Neural cell (in vitro differentiated cells): Measurements from ENCODE around the gene CENPP. TPM values are rescaled to one million over a fixed set of nuclear protein-coding genes. Genes with fewer than 3 reads are reported as not detected.

Source experiments
- H2AFZ ChIP-seq: fragments of 200-600, 300-800 bp; sonication (generic), shearing (Covaris generic); 2 replicates; pipeline ENCODE4 v1.6.0; 2014; ENCODE audit warnings: low read depth, mild to moderate bottlenecking, antibody characterized with exemption, low read length, moderate library complexity
- H3F3A ChIP-seq: fragments of 200-600 bp; shearing (Covaris generic); 2 replicates; pipeline ENCODE4 v1.6.1; 2016; ENCODE audit warnings: mild to moderate bottlenecking, moderate library complexity, mixed read lengths, antibody characterized with exemption, low read length; ENCODE audit not compliant: insufficient read depth, poor library complexity, severe bottlenecking
- H3K27ac ChIP-seq: fragments of 200-600, 300-800 bp; sonication (generic), shearing (Covaris generic); 2 replicates; pipeline ENCODE4 v1.5.1; 2014; ENCODE audit warnings: mild to moderate bottlenecking, low read length, moderate library complexity
- H3K27me3 ChIP-seq: fragments of 300-800, 200-600 bp; sonication (generic), shearing (Covaris generic); 2 replicates; pipeline ENCODE4 v1.6.0; 2014; ENCODE audit warnings: mild to moderate bottlenecking, low read depth, low read length, moderate library complexity; ENCODE audit not compliant: insufficient read depth
- H3K36me3 ChIP-seq: fragments of 300-800, 200-600 bp; sonication (generic), shearing (Covaris generic); 2 replicates; pipeline ENCODE4 v1.5.1; 2014; ENCODE audit warnings: mild to moderate bottlenecking, antibody characterized with exemption, low read length, moderate library complexity; ENCODE audit not compliant: insufficient read depth
- H3K4me2 ChIP-seq: fragments of 300-800, 200-600 bp; sonication (generic), shearing (Covaris generic); 2 replicates; pipeline ENCODE4 v1.6.0; 2014; ENCODE audit warnings: mild to moderate bottlenecking, low read length
- H3K4me3 ChIP-seq: fragments of 300-800, 200-600 bp; sonication (generic), shearing (Covaris generic); 2 replicates; pipeline ENCODE4 v1.5.1; 2014; ENCODE audit warnings: mild to moderate bottlenecking, low read length, moderate library complexity
- H3K79me2 ChIP-seq: fragments of 200-600 bp; shearing (Covaris generic); replicated peaks from 2 replicates; pipeline ENCODE4 v1.6.0; 2014; ENCODE audit warnings: mild to moderate bottlenecking, low read length, moderate library complexity; ENCODE audit not compliant: insufficient read depth
- H3K9ac ChIP-seq: fragments of 300-800, 200-600 bp; sonication (generic), shearing (Covaris generic); 2 replicates; pipeline ENCODE4 v1.6.1; 2016; ENCODE audit warnings: mild to moderate bottlenecking, low read length, mixed read lengths
- H3K9me2 ChIP-seq: fragments of 200-600 bp; shearing (Covaris generic); 2 replicates; pipeline ENCODE4 v1.6.1; 2016; ENCODE audit warnings: mild to moderate bottlenecking, low read length, mixed read lengths; ENCODE audit not compliant: insufficient read depth
- H3K9me3 ChIP-seq: fragments of 200-600, 300-800 bp; sonication (generic), shearing (Covaris generic); 2 replicates; pipeline ENCODE4 v1.6.1; 2016; ENCODE audit warnings: mild to moderate bottlenecking, mixed run types, low read length, moderate library complexity, mixed read lengths
- H4K20me1 ChIP-seq: fragments of 200-600 bp; shearing (Covaris generic); 2 replicates; pipeline ENCODE4 v1.6.1; 2016; ENCODE audit warnings: mild to moderate bottlenecking, mixed run types; ENCODE audit not compliant: insufficient read depth
- CTCF ChIP-seq: fragments of 450-650 bp; IDR thresholded peaks from 2 replicates; pipeline ENCODE4 v1.5.1; 2014; ENCODE audit warnings: antibody characterized with exemption, mild to moderate bottlenecking, moderate library complexity; ENCODE audit not compliant: poor library complexity, severe bottlenecking
- EP300 ChIP-seq: fragments of 450-650 bp; conservative IDR thresholded peaks from 2 replicates; pipeline ENCODE4 v1.6.1; 2014; ENCODE audit warnings: antibody characterized with exemption, mild to moderate bottlenecking, moderate library complexity; ENCODE audit not compliant: poor library complexity, severe bottlenecking
- EZH2 ChIP-seq: fragments of 200-600, 300-800 bp; shearing (Covaris generic), sonication (generic); IDR thresholded peaks from 2 replicates; pipeline ENCODE4 v1.6.1; 2014; ENCODE audit warnings: antibody characterized with exemption, low read length, borderline replicate concordance, mild to moderate bottlenecking; ENCODE audit not compliant: insufficient read depth, poor library complexity, severe bottlenecking
- MXI1 ChIP-seq: fragments of 450-650 bp; conservative IDR thresholded peaks from 2 replicates; pipeline ENCODE4 v1.6.1; 2014; ENCODE audit warnings: antibody characterized with exemption, mild to moderate bottlenecking; ENCODE audit not compliant: poor library complexity, severe bottlenecking
- POLR2AphosphoS5 ChIP-seq: IDR thresholded peaks from 2 replicates; pipeline ENCODE4 v1.6.1; 2012
- RAD21 ChIP-seq: fragments of 450-650 bp; conservative IDR thresholded peaks from 2 replicates; pipeline ENCODE4 v1.6.1; 2014; ENCODE audit warnings: antibody characterized with exemption, mild to moderate bottlenecking, moderate library complexity
- SMC3 ChIP-seq: fragments of 450-650 bp; conservative IDR thresholded peaks from 2 replicates; pipeline ENCODE4 v1.6.1; 2014; ENCODE audit warnings: antibody characterized with exemption, mild to moderate bottlenecking, moderate library complexity; ENCODE audit not compliant: poor library complexity
- TAF1 ChIP-seq: IDR thresholded peaks from 2 replicates; pipeline ENCODE4 v1.6.1; 2012; ENCODE audit warnings: low read depth
- polyA plus RNA-seq: library from polyadenylated mRNA; depleted of rRNA; stranded (reverse); fragments of >200 nt; gene quantifications from 2 replicates; pipeline ENCODE4 v1.2.3, GENCODE V29; 2014
- TF ChIP-seq, protein P1 (sequence below): IDR thresholded peaks from 2 replicates; pipeline ENCODE4 v1.6.1; 2012; ENCODE audit warnings: borderline replicate concordance

CENPP gene
- polyA plus RNA-seq, 1 donor from 2014 or later: 5.0 TPM

DNA sequence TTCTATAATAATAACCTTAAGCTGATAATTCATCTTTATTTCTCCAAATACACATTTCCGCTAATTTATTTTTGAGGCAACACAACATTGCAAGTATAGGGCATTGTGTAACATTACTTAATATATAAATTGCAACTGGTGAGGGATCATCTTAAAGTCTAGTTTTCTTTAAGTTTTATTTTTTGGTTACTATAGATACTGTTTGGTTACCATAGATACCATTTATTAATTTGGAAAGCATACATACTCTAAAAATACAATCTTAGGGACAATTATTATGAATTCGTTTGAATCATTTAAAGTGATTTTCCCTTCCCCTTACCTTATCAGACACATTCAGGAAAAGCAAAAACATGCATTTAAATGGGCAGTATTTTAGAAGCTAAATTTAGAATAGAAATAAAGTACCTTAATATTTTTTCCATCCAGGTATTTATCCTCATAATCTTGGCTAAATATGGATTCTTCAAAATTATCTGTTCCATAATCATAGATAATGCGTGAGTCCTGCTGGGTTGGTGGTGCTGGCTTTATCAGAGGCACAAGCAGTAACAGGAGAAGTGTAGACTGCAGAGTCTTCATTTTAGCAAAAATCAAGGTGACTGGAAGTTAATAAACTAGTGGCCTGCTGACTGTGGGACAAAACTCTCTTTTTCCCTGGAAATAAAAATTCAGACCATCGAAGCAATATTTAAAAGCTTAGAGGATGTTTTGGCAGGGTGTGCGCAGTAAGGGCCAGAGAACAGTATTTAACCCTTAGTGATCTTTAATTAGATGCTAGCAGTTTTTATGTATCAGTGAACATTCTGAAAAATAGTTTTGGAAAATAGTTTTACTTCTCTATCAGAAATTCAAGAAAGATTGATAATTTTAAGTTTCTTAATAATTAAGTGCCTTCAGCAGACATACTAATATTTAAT lies 77.3 kb downstream of the CENPP start:
- no peak overlapping the region for H3K27ac ChIP-seq
- TF ChIP-seq TAF1: no peak
- no peak for TF ChIP-seq EZH2
- TF ChIP-seq SMC3: no peak
- no peaks in the 10 kb centered on the region for H3K36me3 ChIP-seq
- H3K4me2 ChIP-seq: no peak overlapping the region
- no peak overlapping the region for H2AFZ ChIP-seq
- no peaks in the 10 kb centered on the region for H3F3A ChIP-seq
- H3K9ac ChIP-seq: no peak overlapping the region
- no peaks in the 10 kb centered on the region for H3K79me2 ChIP-seq
- no peaks in the 10 kb centered on the region for H3K27me3 ChIP-seq
- no peaks in the 10 kb centered on the region for H3K9me3 ChIP-seq
- no peaks in the 10 kb centered on the region for H3K9me2 ChIP-seq
- H4K20me1 ChIP-seq: no peaks in the 10 kb centered on the region
- H3K4me3 ChIP-seq: no peak overlapping the region

DNA sequence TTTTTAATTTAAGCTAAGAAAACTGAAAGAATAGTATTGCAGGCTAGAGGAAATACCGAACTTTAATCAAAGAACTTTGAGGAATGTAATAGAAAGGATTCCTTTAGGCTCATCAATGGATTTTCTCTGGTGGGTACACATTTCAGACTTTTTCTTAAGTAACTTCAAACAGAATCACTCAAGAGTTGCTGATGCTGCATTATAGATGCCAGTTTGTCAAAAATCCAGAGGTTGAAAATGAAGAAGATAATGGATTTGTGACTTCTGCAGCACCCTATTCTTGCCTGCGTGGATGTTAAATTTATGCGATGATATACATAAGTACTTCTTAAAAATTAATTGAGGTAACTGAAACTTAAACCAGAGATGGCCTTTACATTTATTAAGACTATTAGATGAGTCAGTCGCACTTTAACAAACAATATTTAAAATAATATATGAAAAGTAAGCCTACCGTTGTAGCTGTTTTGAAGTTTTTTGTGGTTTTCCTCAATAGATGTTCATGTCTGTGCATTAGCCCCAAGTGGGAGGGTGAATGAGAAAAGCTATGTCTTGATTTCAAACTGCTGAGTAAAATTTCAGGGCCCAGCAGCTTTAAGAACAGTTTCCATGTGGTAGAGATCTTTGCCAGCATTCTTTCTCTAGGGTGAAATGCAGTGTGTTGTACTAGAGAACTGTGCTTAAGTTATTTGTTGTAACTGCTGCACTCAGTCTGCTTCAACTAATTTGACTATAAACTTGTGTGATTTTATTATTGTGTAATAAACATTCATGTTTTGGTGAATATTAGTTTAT lies 78.5 kb downstream of the CENPP start, which contains the start of gene OGN:
OGN (minus strand) TSS at position 537 of the 795 bp plus-strand sequence. CDS start 1,171 bp downstream, outside the sequence.
- no peaks in the 10 kb centered on the region for H4K20me1 ChIP-seq
- no peaks in the 10 kb centered on the region for H3K9me3 ChIP-seq
- H3F3A ChIP-seq: no peaks in the 10 kb centered on the region
- no peak within 1 kb of the TSS for H3K4me2 ChIP-seq
- H3K27ac ChIP-seq: no peak within 1 kb of the TSS
- H3K4me3 ChIP-seq: no peak within 1 kb of the TSS
- no peaks in the 10 kb centered on the region for H3K79me2 ChIP-seq
- no peaks in the 10 kb centered on the region for H3K27me3 ChIP-seq
- no peaks in the 10 kb centered on the region for H3K9me2 ChIP-seq
- no peaks in the 10 kb centered on the region for H3K36me3 ChIP-seq
- H2AFZ ChIP-seq: no peak within 1 kb of the TSS
- H3K9ac ChIP-seq: no peak within 1 kb of the TSS
- TF ChIP-seq, protein P1, sequence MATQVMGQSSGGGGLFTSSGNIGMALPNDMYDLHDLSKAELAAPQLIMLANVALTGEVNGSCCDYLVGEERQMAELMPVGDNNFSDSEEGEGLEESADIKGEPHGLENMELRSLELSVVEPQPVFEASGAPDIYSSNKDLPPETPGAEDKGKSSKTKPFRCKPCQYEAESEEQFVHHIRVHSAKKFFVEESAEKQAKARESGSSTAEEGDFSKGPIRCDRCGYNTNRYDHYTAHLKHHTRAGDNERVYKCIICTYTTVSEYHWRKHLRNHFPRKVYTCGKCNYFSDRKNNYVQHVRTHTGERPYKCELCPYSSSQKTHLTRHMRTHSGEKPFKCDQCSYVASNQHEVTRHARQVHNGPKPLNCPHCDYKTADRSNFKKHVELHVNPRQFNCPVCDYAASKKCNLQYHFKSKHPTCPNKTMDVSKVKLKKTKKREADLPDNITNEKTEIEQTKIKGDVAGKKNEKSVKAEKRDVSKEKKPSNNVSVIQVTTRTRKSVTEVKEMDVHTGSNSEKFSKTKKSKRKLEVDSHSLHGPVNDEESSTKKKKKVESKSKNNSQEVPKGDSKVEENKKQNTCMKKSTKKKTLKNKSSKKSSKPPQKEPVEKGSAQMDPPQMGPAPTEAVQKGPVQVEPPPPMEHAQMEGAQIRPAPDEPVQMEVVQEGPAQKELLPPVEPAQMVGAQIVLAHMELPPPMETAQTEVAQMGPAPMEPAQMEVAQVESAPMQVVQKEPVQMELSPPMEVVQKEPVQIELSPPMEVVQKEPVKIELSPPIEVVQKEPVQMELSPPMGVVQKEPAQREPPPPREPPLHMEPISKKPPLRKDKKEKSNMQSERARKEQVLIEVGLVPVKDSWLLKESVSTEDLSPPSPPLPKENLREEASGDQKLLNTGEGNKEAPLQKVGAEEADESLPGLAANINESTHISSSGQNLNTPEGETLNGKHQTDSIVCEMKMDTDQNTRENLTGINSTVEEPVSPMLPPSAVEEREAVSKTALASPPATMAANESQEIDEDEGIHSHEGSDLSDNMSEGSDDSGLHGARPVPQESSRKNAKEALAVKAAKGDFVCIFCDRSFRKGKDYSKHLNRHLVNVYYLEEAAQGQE: no peak
- TF ChIP-seq POLR2AphosphoS5 (no peak), EZH2 (no peak), RAD21 (no peak), EP300 (no peak), TAF1 (no peak), CTCF (no peak), MXI1 (no peak), SMC3 (no peak)
